OCI-LY3 (cell line): ENCODE measurements around the gene RFTN1.

Experiments
- CTCF ChIP-seq: fragments of 200-600, 300-600 bp; sonication (generic); IDR thresholded peaks from 2 replicates; pipeline ENCODE4 v1.5.1; 2014; ENCODE audit warnings: antibody characterized with exemption, low read length, low read depth
- EZH2phosphoT487 ChIP-seq: fragments of 200-600 bp; shearing (Covaris generic); IDR thresholded peaks from 2 replicates; pipeline ENCODE4 v1.6.1; 2018; ENCODE audit warnings: antibody characterized with exemption, mixed run types, low read depth

- TF ChIP-seq EZH2phosphoT487 (no peak), CTCF (no peak)
Observed at GRCh38 chr3:16411441-16411840, 102.1 kb downstream of the RFTN1 start.
